H9 (cell line): Measurements from ENCODE around the gene DENND4B. TPM values are rescaled to one million over a fixed set of nuclear protein-coding genes. Genes with fewer than 3 reads are reported as not detected.

Experiments
- DNase-seq: peaks from one replicate; pipeline ENCODE4 v3.0.0-alpha.2; 2017
- H2AFZ ChIP-seq: one replicate; pipeline ENCODE4 v1.6.1; 2013; ENCODE audit warnings: mild to moderate bottlenecking, low read length, control low read depth, moderate library complexity
- H2AK5ac ChIP-seq: 2 replicates; pipeline ENCODE4 v1.6.1; 2013; ENCODE audit warnings: low read length, control low read depth, mixed read lengths; ENCODE audit not compliant: insufficient read length
- H2BK120ac ChIP-seq: one replicate; pipeline ENCODE4 v1.6.1; 2013; ENCODE audit warnings: low read depth, mild to moderate bottlenecking, low read length, control low read depth, inconsistent platforms; ENCODE audit not compliant: poor library complexity, severe bottlenecking
- H2BK12ac ChIP-seq: 2 replicates; pipeline ENCODE4 v1.6.1; 2013; ENCODE audit warnings: low read length, control low read depth, mixed read lengths, low read depth; ENCODE audit not compliant: insufficient read length
- H2BK15ac ChIP-seq: 2 replicates; pipeline ENCODE4 v1.6.1; 2013; ENCODE audit warnings: low read depth, low read length, control low read depth
- H2BK20ac ChIP-seq: one replicate; pipeline ENCODE4 v1.6.1; 2013; ENCODE audit warnings: low read depth, mild to moderate bottlenecking, low read length, control low read depth, inconsistent platforms; ENCODE audit not compliant: poor library complexity, severe bottlenecking
- H2BK5ac ChIP-seq: 2 replicates; pipeline ENCODE4 v1.6.1; 2013; ENCODE audit warnings: low read length, control low read depth, mixed read lengths; ENCODE audit not compliant: insufficient read length
- H3K14ac ChIP-seq: 2 replicates; pipeline ENCODE4 v1.6.1; 2013; ENCODE audit warnings: low read length, control low read depth; ENCODE audit not compliant: insufficient read depth
- H3K18ac ChIP-seq: 2 replicates; pipeline ENCODE4 v1.6.1; 2013; ENCODE audit warnings: low read depth, mild to moderate bottlenecking, mixed read lengths, low read length, control low read depth; ENCODE audit not compliant: insufficient read length
- H3K23ac ChIP-seq: 2 replicates; pipeline ENCODE4 v1.6.1; 2013; ENCODE audit warnings: low read length, control low read depth, mixed read lengths, low read depth; ENCODE audit not compliant: insufficient read length
- H3K23me2 ChIP-seq: 2 replicates; pipeline ENCODE4 v1.6.1; 2013; ENCODE audit warnings: low read depth, mild to moderate bottlenecking, mixed read lengths, low read length, control low read depth; ENCODE audit not compliant: insufficient read length, poor library complexity, severe bottlenecking
- H3K27ac ChIP-seq: 2 replicates; pipeline ENCODE4 v1.5.1; 2013; ENCODE audit warnings: low read length, control low read depth, mixed read lengths, low read depth; ENCODE audit not compliant: insufficient read length
- H3K27me3 ChIP-seq: 2 replicates; pipeline ENCODE4 v1.6.1; 2013; ENCODE audit warnings: low read length, control low read depth, inconsistent platforms; ENCODE audit not compliant: insufficient read depth
- H3K4ac ChIP-seq: 2 replicates; pipeline ENCODE4 v1.6.1; 2013; ENCODE audit warnings: low read depth, mild to moderate bottlenecking, control low read depth, inconsistent platforms, low read length, moderate library complexity
- H3K4me1 ChIP-seq: 2 replicates; pipeline ENCODE4 v1.6.1; 2013; ENCODE audit warnings: low read length, control low read depth, inconsistent platforms; ENCODE audit not compliant: insufficient read depth
- H3K4me2 ChIP-seq: 2 replicates; pipeline ENCODE4 v1.6.1; 2013; ENCODE audit warnings: low read length, control low read depth, mixed read lengths; ENCODE audit not compliant: insufficient read length, insufficient read depth
- H3K56ac ChIP-seq: 2 replicates; pipeline ENCODE4 v1.6.1; 2013; ENCODE audit warnings: low read depth, mild to moderate bottlenecking, mixed read lengths, low read length, control low read depth; ENCODE audit not compliant: insufficient read length
- H3K79me1 ChIP-seq: 2 replicates; pipeline ENCODE4 v1.6.1; 2013; ENCODE audit warnings: low read depth, mild to moderate bottlenecking, moderate library complexity, low read length, control low read depth, inconsistent platforms; ENCODE audit not compliant: insufficient read depth, poor library complexity, severe bottlenecking
- H3K79me2 ChIP-seq: 2 replicates; pipeline ENCODE4 v1.6.1; 2013; ENCODE audit warnings: low read length, control low read depth, inconsistent platforms; ENCODE audit not compliant: insufficient read depth
- H3K9ac ChIP-seq: 2 replicates; pipeline ENCODE4 v1.6.1; 2013; ENCODE audit warnings: low read length, control low read depth, mixed read lengths; ENCODE audit not compliant: insufficient read length; ENCODE audit errors: extremely low read depth
- H3K9me3 ChIP-seq: one replicate; pipeline ENCODE4 v1.6.1; 2013; ENCODE audit warnings: low read depth, low read length, inconsistent platforms; ENCODE audit not compliant: control insufficient read depth
- H3T11ph ChIP-seq: one replicate; pipeline ENCODE4 v1.6.1; 2013; ENCODE audit warnings: mild to moderate bottlenecking, low read length, control low read depth, inconsistent platforms
- H4K20me1 ChIP-seq: one replicate; pipeline ENCODE4 v1.6.1; 2013; ENCODE audit not compliant: control insufficient read depth, insufficient read length, insufficient read depth
- H4K5ac ChIP-seq: 2 replicates; pipeline ENCODE4 v1.6.1; 2013; ENCODE audit warnings: low read depth, mild to moderate bottlenecking, mixed read lengths, low read length, control low read depth; ENCODE audit not compliant: insufficient read length
- H4K8ac ChIP-seq: replicated peaks from 2 replicates; pipeline ENCODE4 v1.6.1; 2013; ENCODE audit warnings: low read length, control low read depth, mixed read lengths, low read depth; ENCODE audit not compliant: insufficient read length
- H4K91ac ChIP-seq: 2 replicates; pipeline ENCODE4 v1.6.1; 2013; ENCODE audit warnings: low read depth, mild to moderate bottlenecking, moderate library complexity, mixed read lengths, low read length, control low read depth; ENCODE audit not compliant: insufficient read length
- H3K27ac Mint-ChIP-seq, 3 experiments: 2 replicates in 2 of 3; 3 replicates in 1 of 3; pipeline ENCODE4 v1.8.0; 2020 to 2021; ENCODE audit warnings: mixed read lengths in 3 of 3, mild to moderate bottlenecking in 1 of 3, moderate library complexity in 1 of 3
- H3K27me3 Mint-ChIP-seq: 2 replicates; pipeline ENCODE4 v1.8.0; 2021; ENCODE audit warnings: low read depth, mild to moderate bottlenecking, moderate library complexity, mixed read lengths
- H3K36me3 Mint-ChIP-seq, 3 experiments: 2 replicates in 2 of 3; 3 replicates in 1 of 3; pipeline ENCODE4 v1.8.0; 2020 to 2021; ENCODE audit warnings: low read depth in 3 of 3, mixed read lengths in 3 of 3; ENCODE audit not compliant: insufficient read depth in 1 of 3
- H3K4me1 Mint-ChIP-seq, 2 experiments: 2 replicates each; pipeline ENCODE4 v1.8.0; 2020; ENCODE audit warnings: mixed read lengths in 2 of 2
- H3K4me3 Mint-ChIP-seq, 2 experiments: 2 replicates in 1 of 2; 3 replicates in 1 of 2; pipeline ENCODE4 v1.8.0; 2020 to 2021; ENCODE audit warnings: mild to moderate bottlenecking in 2 of 2, mixed read lengths in 2 of 2, moderate library complexity in 1 of 2
- H3K9me3 Mint-ChIP-seq, 2 experiments: 2 replicates in 1 of 2; 3 replicates in 1 of 2; pipeline ENCODE4 v1.8.0; 2020; ENCODE audit warnings: mild to moderate bottlenecking in 2 of 2, mixed read lengths in 2 of 2, moderate library complexity in 1 of 2
- WGBS: extraction: QIAGEN DNeasy Blood & Tissue Kit; methylation state at CpG from one replicate; pipeline ENCODE4 v1.1.7; 2013; ENCODE audit warnings: missing lambda C conversion rate, low lambda C conversion rate, mixed read lengths; ENCODE audit not compliant: insufficient read length; ENCODE audit errors: extremely low coverage; 5-methylcytosine and 5-hydroxymethylcytosine counted together
- total RNA-seq: library from RNA; stranded (reverse); gene quantifications from 2 replicates; pipeline ENCODE4 v1.2.1, GENCODE V29; 2021
- TF ChIP-seq, protein P1 (sequence below): fragments of 200-600 bp; sonication (generic); conservative IDR thresholded peaks from 3 replicates; pipeline ENCODE4 v1.8.0; 2021; ENCODE audit warnings: antibody characterized with exemption, mild to moderate bottlenecking

The DENND4B gene
- total RNA-seq, 1 experiment from 2014 or later = 84.6 TPM

DNA sequence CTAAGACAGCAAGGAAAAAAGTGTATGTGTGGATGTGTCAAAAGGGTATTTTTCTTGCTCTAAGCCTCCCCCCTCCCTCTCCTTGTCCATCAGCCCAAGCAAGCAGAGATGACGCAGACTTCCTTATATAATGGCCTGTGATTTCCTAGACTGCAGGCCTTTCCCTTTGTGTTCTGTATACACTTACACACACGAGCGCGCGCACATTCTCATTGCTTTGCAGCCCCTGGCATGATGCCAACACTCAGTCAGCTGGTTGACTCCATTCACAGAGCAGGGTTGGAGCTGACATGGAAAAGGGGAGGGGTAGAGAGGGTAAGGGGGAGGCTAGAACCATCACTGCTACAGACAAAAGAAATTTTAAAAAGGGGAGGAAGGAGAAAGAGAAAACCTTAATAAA, 65.6 kb downstream of the DENND4B start:
- TF ChIP-seq, protein P1, sequence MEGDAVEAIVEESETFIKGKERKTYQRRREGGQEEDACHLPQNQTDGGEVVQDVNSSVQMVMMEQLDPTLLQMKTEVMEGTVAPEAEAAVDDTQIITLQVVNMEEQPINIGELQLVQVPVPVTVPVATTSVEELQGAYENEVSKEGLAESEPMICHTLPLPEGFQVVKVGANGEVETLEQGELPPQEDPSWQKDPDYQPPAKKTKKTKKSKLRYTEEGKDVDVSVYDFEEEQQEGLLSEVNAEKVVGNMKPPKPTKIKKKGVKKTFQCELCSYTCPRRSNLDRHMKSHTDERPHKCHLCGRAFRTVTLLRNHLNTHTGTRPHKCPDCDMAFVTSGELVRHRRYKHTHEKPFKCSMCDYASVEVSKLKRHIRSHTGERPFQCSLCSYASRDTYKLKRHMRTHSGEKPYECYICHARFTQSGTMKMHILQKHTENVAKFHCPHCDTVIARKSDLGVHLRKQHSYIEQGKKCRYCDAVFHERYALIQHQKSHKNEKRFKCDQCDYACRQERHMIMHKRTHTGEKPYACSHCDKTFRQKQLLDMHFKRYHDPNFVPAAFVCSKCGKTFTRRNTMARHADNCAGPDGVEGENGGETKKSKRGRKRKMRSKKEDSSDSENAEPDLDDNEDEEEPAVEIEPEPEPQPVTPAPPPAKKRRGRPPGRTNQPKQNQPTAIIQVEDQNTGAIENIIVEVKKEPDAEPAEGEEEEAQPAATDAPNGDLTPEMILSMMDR = no peak
- no peak overlapping the region for H3K4me3 Mint-ChIP-seq
- no peaks in the 10 kb centered on the region for H4K20me1 ChIP-seq
- H2BK5ac ChIP-seq = no peak overlapping the region
- no peak overlapping the region for H3K4me2 ChIP-seq
- peaks cover 3% of the 10 kb centered on the region for H3K79me1 ChIP-seq
- no peak overlapping the region for H2BK12ac ChIP-seq
- H2AFZ ChIP-seq = no peak overlapping the region
- no peaks in the 10 kb centered on the region for H3K23me2 ChIP-seq
- H3K27me3 Mint-ChIP-seq = no peaks in the 10 kb centered on the region
- no peak overlapping the region for H2BK20ac ChIP-seq
- H4K8ac ChIP-seq = no peak overlapping the region
- no peaks in the 10 kb centered on the region for H3K27me3 ChIP-seq
- no peak overlapping the region for H3K56ac ChIP-seq
- no peak overlapping the region for H3K27ac ChIP-seq
- DNase-seq = no peak
- no peak overlapping the region for H2BK15ac ChIP-seq
- H3K4me1 ChIP-seq = no peaks in the 10 kb centered on the region
- peaks cover 6% of the 10 kb centered on the region; the same call in 1 of the 2 replicates for H3K79me2 ChIP-seq
- H4K5ac ChIP-seq = no peak overlapping the region
- no peak overlapping the region for H3T11ph ChIP-seq
- no peaks in the 10 kb centered on the region for H3K9me3 ChIP-seq
- no peak overlapping the region for H2AK5ac ChIP-seq
- H3K9ac ChIP-seq = no peak overlapping the region
- H3K36me3 Mint-ChIP-seq = peaks cover 1 to 4% (median 2%) of the 10 kb centered on the region in 3 experiments; a peak in 3 of 7 replicates
- no peak overlapping the region for H3K14ac ChIP-seq
- no peak overlapping the region for H4K91ac ChIP-seq
- H3K4ac ChIP-seq = no peak overlapping the region
- no peak overlapping the region for H3K27ac Mint-ChIP-seq
- no peak overlapping the region for H3K18ac ChIP-seq
- peaks cover 0 to 3% of the 10 kb centered on the region in 2 experiments; a peak in 3 of 4 replicates for H3K4me1 Mint-ChIP-seq
- H3K23ac ChIP-seq = no peak overlapping the region
- H3K9me3 Mint-ChIP-seq = no peaks in the 10 kb centered on the region
- H2BK120ac ChIP-seq = no peak overlapping the region
- WGBS = no CpG with 5 or more reads among the region's 5 CpGs
